HG03103 (cell line): Measurements from ENCODE around the gene PHKA2.
"Not testable (repeated sequence)": the region's sequence is repeated elsewhere in the genome, so short reads cannot be mapped to it uniquely, and the experiment has no call there.

Source experiments
- ATAC-seq: cut with Tn5 transposase; IDR thresholded peaks from one replicate; pipeline ENCODE4 v1.9.1; 2021; ENCODE audit warnings: low read depth; ENCODE audit not compliant: unreplicated experiment

Gene PHKA2

DNA sequence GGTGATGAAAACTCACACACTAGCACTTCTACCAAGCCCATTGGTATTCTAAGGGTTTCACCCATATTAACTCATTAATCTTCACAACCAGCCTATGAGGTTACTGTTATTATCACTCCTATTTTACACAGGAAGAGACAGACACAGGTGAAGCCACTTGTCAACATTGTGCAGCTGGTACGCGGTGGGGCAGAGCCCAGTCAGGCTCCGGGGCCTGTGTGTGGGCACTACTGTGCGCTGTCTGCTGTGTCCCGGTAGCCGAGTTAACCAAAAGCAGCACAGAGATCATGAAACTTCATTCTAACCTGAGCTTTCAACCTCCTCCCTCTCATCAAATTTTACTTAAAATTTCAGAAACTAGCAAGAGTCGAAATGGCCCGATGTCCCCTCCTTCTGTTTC is 111.3 kb downstream of the PHKA2 start:
- no peak for ATAC-seq

- no peak for ATAC-seq
Observed at GRCh38 chrX:18871970-18872369, 111.9 kb downstream of the PHKA2 start.

DNA sequence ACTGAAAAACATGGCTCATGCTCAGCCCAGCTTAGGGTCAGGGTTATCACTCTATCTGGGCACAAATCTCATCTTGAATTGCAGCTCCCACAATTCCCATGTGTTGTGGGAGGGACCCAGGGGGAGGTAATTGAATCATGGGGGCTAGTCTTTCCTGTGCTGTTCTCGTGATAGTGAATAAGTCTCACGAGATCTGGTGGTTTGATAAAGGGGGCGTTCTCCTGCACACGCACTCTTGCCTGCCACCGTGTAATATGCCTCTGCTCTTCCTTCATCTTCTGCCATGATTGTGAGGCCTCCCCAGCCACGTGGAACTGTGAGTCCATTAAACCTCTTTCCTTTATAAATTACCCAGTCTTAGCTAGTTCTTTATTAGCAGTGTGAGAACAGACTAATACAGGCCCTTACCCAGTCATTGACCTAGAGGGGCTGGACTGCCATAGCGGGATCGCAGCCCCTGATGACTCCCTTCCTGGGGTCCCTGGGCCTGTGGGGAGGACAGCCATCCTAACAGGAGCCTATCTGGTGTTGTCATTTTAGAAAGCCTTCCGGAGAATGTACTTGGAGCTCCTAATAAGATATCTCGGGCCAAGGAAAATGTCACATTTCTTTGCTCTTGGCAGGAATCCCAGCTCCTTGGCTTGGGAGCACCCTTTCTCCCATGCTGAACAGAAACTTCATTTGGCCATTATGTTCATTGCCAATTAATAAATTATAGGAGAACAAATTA is 112.6 kb downstream of the PHKA2 start:
- no peak for ATAC-seq

DNA sequence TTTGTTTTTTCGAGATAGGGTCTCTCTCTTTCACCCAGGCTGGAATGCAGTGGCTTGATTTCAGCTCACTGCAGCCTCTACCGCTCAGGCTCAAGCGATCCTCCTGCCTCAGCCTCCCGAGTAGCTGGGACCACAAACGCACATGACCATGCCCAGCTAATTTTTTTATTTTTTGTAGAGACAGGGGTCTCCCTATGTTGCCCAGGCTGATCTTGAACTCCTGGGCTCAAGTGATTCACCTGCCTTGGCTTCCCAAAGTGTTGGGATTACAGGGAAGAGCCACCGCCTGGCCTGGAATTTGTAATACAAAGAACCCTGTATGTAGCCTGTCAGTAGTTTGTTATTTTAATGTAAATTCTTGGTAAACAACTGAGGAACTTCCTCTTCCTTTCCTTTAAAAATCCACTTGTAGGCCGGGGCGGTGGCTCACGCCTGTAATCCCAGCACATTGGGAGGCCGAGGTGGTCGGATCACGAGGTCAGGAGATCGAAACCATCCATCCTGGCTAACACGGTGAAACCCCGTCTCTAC is 119.5 kb downstream of the PHKA2 start:
- ATAC-seq = no peak

GRCh38 chrX:18861511-18861910 is 122.4 kb downstream of the PHKA2 start:
- no peak for ATAC-seq

- ATAC-seq = no peak
Observed at GRCh38 chrX:18856645-18856997, 127.3 kb downstream of the PHKA2 start.

DNA sequence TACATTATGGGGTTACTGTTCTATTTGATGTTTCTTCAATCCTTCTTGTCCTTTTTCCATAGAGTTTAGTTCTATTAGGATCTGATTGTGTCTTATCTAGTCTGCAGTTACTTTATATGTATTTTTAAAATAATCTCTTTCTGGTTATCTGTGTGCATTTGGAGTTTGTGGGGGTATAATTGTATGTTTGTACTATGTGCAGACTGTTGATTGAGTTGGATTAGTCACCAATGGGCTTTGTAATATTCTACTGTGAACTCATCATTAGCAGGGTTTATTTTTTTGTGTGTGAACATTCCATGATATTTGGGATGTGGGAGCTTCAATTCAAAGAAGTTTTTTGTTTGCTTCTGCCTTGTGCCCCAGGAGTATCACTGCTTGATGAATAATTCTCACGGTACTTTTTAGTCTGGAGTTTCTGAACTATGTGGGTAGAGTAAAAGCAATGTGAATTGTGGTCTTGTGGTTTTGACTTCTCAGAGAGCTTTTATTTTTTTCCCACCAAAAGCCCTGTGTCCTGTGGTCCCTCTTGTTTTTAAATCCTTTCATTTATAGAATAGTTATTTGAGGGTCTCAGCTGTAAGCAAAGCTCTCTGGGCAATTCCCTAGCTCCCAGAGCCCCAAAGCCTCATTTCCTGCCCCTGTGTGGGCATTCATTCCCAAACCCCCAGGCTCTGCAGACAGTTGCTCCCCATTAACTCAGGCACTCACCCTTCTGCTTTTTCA is 127.8 kb downstream of the PHKA2 start:
- peak; percentile 87 for ATAC-seq

DNA sequence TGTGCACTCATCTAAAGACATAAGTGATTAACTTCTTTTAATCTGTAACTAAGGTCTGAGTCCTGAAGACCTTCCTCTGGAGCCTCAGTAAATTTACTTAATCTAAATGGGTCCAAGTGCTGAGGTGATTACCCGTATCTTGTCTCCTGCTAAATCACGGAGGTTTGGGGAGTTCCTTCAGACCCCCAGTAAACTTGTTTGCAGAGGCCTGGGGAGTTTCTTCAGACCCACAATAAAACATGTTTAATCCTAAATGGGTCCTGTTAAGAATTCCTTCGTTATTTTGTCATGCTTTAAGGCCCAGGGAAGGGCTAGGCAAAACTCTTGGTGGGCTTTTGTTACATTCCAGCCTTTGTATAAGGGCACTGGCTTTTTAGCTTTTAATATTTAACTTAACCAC is 136.0 kb downstream of the PHKA2 start:
- not testable (repeated sequence) for ATAC-seq
